ENCODE results near the gene ZNF71.
A peak's percentile ranks its signal among the peaks of the same experiment; 100 is the strongest.

The ZNF71 gene

DNA sequence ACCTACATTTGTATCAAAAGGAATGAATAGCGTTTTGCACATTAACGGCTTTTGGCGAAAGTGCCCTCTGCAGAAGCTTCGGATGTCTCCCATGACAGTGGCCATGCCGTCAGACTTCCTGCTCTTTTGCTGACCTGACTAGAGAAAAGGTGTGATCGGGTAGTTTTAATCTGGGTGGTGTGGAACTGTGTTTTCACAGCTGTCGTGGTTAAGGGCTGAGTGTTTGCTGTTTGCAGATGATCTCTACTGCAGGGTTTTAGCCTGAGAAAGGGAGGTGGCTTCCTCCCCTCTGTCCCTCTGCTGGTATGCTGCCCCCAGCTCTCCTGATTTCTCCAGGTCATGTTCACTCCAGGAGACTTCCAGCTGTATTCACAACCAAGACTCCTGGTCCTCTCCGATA is 22.4 kb downstream of the ZNF71 start:
- H3K4me1 ChIP-seq (ENCODE audit: control insufficient read depth in 1 of 2, insufficient read depth in 2 of 2, low read length in 2 of 2) = no peaks in the 10 kb centered on the region
- H3K9me3 ChIP-seq (ENCODE audit: control insufficient read depth in 1 of 2, low read length in 2 of 2) = peaks cover 76 to 89% of the 10 kb centered on the region in 2 donors
- H3K4me3 ChIP-seq (ENCODE audit: low read depth in 1 of 2, low read length in 2 of 2) = no peak overlapping the region
- peaks cover 36 to 38% of the 10 kb centered on the region in 2 donors for H3K36me3 ChIP-seq (ENCODE audit: control insufficient read depth in 1 of 2, insufficient read depth in 2 of 2, low read length in 2 of 2)
- H3K27ac ChIP-seq (ENCODE audit: low read depth, low read length) = no peak overlapping the region
- no peaks in the 10 kb centered on the region for H3K27me3 ChIP-seq (ENCODE audit: control insufficient read depth in 1 of 2, insufficient read depth in 2 of 2, low read length in 2 of 2)
- H3K9ac ChIP-seq (ENCODE audit: low read depth in 1 of 2, low read length in 2 of 2) = no peak overlapping the region

DNA sequence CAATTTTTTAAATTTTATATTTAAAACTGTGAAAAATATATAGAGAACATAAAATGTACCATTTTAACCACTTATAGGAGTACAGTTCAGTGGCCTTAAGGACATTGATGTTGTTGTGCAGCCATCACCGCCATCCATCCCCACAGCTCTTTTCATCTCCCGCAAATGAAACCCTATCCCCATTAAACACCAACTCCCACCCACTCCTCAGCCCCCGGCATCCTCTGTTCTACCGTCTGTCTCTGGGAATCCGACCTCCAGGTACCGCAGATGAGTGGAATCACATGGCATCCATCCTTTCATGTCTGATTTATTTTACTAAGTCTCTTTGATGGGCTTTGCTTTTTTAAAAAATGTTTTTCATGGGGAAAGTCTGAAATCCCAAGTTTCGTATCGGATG is 24.0 kb downstream of the ZNF71 start:
- H3K4me3 ChIP-seq (ENCODE audit: low read depth in 1 of 2, low read length in 2 of 2) = no peak overlapping the region
- no peaks in the 10 kb centered on the region for H3K4me1 ChIP-seq (ENCODE audit: control insufficient read depth in 1 of 2, insufficient read depth in 2 of 2, low read length in 2 of 2)
- no peaks in the 10 kb centered on the region for H3K27me3 ChIP-seq (ENCODE audit: control insufficient read depth in 1 of 2, insufficient read depth in 2 of 2, low read length in 2 of 2)
- H3K9ac ChIP-seq (ENCODE audit: low read depth in 1 of 2, low read length in 2 of 2) = no peak overlapping the region
- peaks cover 35 to 42% of the 10 kb centered on the region in 2 donors for H3K36me3 ChIP-seq (ENCODE audit: control insufficient read depth in 1 of 2, insufficient read depth in 2 of 2, low read length in 2 of 2)
- H3K9me3 ChIP-seq (ENCODE audit: control insufficient read depth in 1 of 2, low read length in 2 of 2) = peaks cover 79 to 87% of the 10 kb centered on the region in 2 donors
- H3K27ac ChIP-seq (ENCODE audit: low read depth, low read length) = no peak overlapping the region

DNA sequence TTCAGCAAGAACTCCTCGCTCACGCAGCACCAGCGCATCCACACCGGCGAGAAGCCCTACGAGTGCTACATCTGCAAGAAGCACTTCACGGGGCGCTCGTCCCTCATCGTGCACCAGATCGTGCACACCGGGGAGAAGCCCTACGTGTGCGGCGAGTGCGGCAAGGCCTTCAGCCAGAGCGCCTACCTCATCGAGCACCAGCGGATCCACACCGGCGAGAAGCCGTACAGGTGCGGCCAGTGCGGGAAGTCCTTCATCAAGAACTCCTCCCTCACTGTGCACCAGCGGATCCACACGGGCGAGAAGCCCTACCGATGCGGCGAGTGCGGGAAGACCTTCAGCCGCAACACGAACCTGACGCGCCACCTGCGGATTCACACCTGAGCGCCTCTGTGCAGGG is 27.3 kb downstream of the ZNF71 start:
- H3K4me3 ChIP-seq (ENCODE audit: low read depth in 1 of 2, low read length in 2 of 2) = peak overlapping the region in 1 of 2 donors; percentile 28
- no peak overlapping the region for H3K27ac ChIP-seq (ENCODE audit: low read depth, low read length)
- H3K27me3 ChIP-seq (ENCODE audit: control insufficient read depth in 1 of 2, insufficient read depth in 2 of 2, low read length in 2 of 2) = no peaks in the 10 kb centered on the region
- peaks cover 31 to 42% of the 10 kb centered on the region in 2 donors for H3K36me3 ChIP-seq (ENCODE audit: control insufficient read depth in 1 of 2, insufficient read depth in 2 of 2, low read length in 2 of 2)
- H3K9ac ChIP-seq (ENCODE audit: low read depth in 1 of 2, low read length in 2 of 2) = no peak overlapping the region
- H3K4me1 ChIP-seq (ENCODE audit: control insufficient read depth in 1 of 2, insufficient read depth in 2 of 2, low read length in 2 of 2) = no peaks in the 10 kb centered on the region
- peaks cover 78 to 83% of the 10 kb centered on the region in 2 donors for H3K9me3 ChIP-seq (ENCODE audit: control insufficient read depth in 1 of 2, low read length in 2 of 2)

DNA sequence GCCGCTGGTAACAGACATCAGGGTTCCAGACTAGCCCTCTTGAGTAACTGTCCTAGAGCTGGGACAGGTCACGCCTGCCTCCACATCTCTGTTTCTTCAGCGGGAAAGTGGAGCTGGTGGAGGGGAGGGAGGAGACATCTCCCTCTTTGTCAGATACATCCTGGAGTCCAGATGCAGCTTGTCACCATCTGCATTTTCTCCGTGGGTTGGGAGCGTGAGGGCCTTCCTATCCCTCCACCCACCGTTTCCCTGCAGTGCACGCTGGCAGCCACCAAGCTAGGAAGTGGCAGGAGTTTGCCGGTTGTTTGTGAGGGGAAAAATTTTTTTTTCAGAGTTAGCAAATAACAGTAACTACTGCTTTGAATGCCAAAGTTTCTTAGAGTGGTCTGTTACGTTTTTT is 27.9 kb downstream of the ZNF71 start:
- Histone ChIP-seq H3K27ac (ENCODE audit: low read depth, low read length) (no peak overlapping the region), H3K27me3 (ENCODE audit: control insufficient read depth in 1 of 2, insufficient read depth in 2 of 2, low read length in 2 of 2) (no peaks in the 10 kb centered on the region), H3K36me3 (ENCODE audit: control insufficient read depth in 1 of 2, insufficient read depth in 2 of 2, low read length in 2 of 2) (peaks cover 25 to 36% of the 10 kb centered on the region in 2 donors), H3K9me3 (ENCODE audit: control insufficient read depth in 1 of 2, low read length in 2 of 2) (peaks cover 77 to 82% of the 10 kb centered on the region in 2 donors), H3K4me1 (ENCODE audit: control insufficient read depth in 1 of 2, insufficient read depth in 2 of 2, low read length in 2 of 2) (no peaks in the 10 kb centered on the region), H3K9ac (ENCODE audit: low read depth in 1 of 2, low read length in 2 of 2) (no peak overlapping the region), H3K4me3 (ENCODE audit: low read depth in 1 of 2, low read length in 2 of 2) (no peak overlapping the region)

DNA sequence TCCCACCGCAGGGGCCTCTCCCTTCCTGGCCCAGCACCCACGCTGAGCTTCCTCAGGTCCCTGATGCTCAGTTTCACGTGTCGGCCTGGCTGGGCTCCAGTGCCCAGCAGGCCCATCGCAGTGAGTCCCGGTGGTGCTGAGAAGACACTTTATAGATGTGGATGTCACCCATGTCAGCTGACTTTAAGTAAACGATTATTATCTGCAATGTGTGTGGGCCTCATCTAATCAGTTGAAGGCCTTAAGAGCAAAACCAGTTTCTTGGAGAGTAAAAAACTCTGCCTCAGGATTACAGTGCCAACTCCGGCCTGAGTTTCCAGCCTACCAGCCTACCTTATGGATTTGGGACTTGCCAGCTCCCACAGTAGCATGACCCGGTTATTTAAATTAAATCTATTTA is 30.6 kb downstream of the ZNF71 start:
- Histone ChIP-seq H3K9ac (ENCODE audit: low read depth in 1 of 2, low read length in 2 of 2) (no peak overlapping the region), H3K9me3 (ENCODE audit: control insufficient read depth in 1 of 2, low read length in 2 of 2) (peaks cover 77 to 79% of the 10 kb centered on the region in 2 donors), H3K36me3 (ENCODE audit: control insufficient read depth in 1 of 2, insufficient read depth in 2 of 2, low read length in 2 of 2) (peaks cover 21 to 32% of the 10 kb centered on the region in 2 donors), H3K4me1 (ENCODE audit: control insufficient read depth in 1 of 2, insufficient read depth in 2 of 2, low read length in 2 of 2) (no peaks in the 10 kb centered on the region), H3K4me3 (ENCODE audit: low read depth in 1 of 2, low read length in 2 of 2) (peak overlapping the region in 1 of 2 donors; percentile 21), H3K27me3 (ENCODE audit: control insufficient read depth in 1 of 2, insufficient read depth in 2 of 2, low read length in 2 of 2) (no peaks in the 10 kb centered on the region), H3K27ac (ENCODE audit: low read depth, low read length) (no peak overlapping the region)

DNA sequence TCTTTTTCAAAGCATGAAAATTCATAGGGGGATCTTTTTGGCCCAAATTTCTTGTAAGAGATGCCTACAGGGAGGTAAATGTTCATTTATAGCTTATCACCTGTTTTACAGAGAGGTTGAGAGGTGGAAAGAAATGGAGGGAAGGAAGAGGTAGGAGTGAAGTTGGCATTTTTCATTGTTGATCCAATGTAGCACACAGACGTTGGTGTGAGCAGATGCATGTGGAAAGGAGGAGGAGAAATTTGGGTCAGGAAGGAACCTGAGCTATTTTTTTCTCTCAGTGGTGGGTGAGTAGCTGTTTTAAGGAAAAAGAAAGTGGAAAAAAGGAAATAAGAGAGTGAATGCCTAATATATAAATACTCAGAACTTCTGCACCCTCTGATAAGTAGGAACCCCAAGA is 37.9 kb downstream of the ZNF71 start:
- no peaks in the 10 kb centered on the region for H3K36me3 ChIP-seq (ENCODE audit: control insufficient read depth in 1 of 2, insufficient read depth in 2 of 2, low read length in 2 of 2)
- H3K4me3 ChIP-seq (ENCODE audit: low read depth in 1 of 2, low read length in 2 of 2) = no peak overlapping the region
- no peaks in the 10 kb centered on the region for H3K27me3 ChIP-seq (ENCODE audit: control insufficient read depth in 1 of 2, insufficient read depth in 2 of 2, low read length in 2 of 2)
- H3K9ac ChIP-seq (ENCODE audit: low read depth in 1 of 2, low read length in 2 of 2) = no peak overlapping the region
- H3K9me3 ChIP-seq (ENCODE audit: control insufficient read depth in 1 of 2, low read length in 2 of 2) = peaks cover 62 to 63% of the 10 kb centered on the region in 2 donors
- no peaks in the 10 kb centered on the region for H3K4me1 ChIP-seq (ENCODE audit: control insufficient read depth in 1 of 2, insufficient read depth in 2 of 2, low read length in 2 of 2)
- H3K27ac ChIP-seq (ENCODE audit: low read depth, low read length) = no peak overlapping the region

DNA sequence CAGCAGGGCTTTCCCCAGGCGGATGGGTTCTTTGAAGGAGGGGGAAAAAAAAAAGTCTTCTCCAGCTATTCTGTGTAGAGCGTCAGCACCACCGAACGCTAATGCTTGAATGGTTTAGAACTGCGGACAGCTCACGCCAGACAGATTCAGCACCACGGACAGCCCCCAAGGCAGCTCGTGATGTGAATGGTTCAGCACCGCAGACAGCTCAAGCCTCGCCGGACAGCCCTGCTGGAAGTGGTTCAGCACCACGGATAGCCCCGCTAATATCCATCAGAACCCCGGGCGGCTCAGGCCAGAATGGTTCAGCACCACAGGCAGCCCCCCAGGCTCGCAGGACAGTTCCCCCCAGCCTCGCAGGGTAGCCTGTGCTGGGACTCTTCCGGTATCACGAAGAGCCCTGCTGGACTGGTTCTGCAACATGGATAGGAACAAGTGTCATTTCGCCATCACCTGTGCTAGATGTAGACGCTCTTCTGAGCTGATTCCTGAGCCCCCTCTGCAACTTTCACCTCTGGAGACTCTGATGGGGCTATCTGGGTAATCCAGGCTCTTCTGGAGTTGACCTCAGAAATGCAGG is 43.0 kb downstream of the ZNF71 start:
- H3K27ac ChIP-seq (ENCODE audit: low read depth, low read length) = no peak overlapping the region
- peaks cover 43 to 46% of the 10 kb centered on the region in 2 donors for H3K9me3 ChIP-seq (ENCODE audit: control insufficient read depth in 1 of 2, low read length in 2 of 2)
- H3K4me3 ChIP-seq (ENCODE audit: low read depth in 1 of 2, low read length in 2 of 2) = no peak overlapping the region
- no peaks in the 10 kb centered on the region for H3K4me1 ChIP-seq (ENCODE audit: control insufficient read depth in 1 of 2, insufficient read depth in 2 of 2, low read length in 2 of 2)
- no peaks in the 10 kb centered on the region for H3K36me3 ChIP-seq (ENCODE audit: control insufficient read depth in 1 of 2, insufficient read depth in 2 of 2, low read length in 2 of 2)
- H3K27me3 ChIP-seq (ENCODE audit: control insufficient read depth in 1 of 2, insufficient read depth in 2 of 2, low read length in 2 of 2) = no peaks in the 10 kb centered on the region
- no peak overlapping the region for H3K9ac ChIP-seq (ENCODE audit: low read depth in 1 of 2, low read length in 2 of 2)

DNA sequence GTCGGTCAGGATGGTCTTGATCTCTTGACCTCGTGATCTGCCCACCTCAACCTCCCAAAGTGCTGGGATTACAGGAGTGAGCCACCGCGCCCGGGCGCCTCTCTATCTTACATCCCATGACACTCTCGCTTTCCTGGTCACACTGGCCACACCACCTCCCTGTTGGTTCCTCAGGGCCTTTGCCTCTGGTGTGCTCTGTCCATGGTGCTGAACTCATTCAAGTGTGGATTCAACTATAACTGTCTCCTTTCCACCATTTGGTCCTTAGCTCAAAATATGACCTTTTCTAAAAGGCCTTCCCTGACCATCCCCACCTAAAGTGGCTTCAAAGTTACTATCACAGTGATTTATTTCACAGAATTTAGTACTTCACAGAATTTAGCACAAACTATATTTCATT is 44.1 kb downstream of the ZNF71 start:
- Histone ChIP-seq H3K4me1 (ENCODE audit: control insufficient read depth in 1 of 2, insufficient read depth in 2 of 2, low read length in 2 of 2) (no peaks in the 10 kb centered on the region), H3K27me3 (ENCODE audit: control insufficient read depth in 1 of 2, insufficient read depth in 2 of 2, low read length in 2 of 2) (no peaks in the 10 kb centered on the region), H3K36me3 (ENCODE audit: control insufficient read depth in 1 of 2, insufficient read depth in 2 of 2, low read length in 2 of 2) (no peaks in the 10 kb centered on the region), H3K9me3 (ENCODE audit: control insufficient read depth in 1 of 2, low read length in 2 of 2) (peaks cover 35 to 41% of the 10 kb centered on the region in 2 donors), H3K27ac (ENCODE audit: low read depth, low read length) (no peak overlapping the region), H3K9ac (ENCODE audit: low read depth in 1 of 2, low read length in 2 of 2) (no peak overlapping the region), H3K4me3 (ENCODE audit: low read depth in 1 of 2, low read length in 2 of 2) (no peak overlapping the region)

DNA sequence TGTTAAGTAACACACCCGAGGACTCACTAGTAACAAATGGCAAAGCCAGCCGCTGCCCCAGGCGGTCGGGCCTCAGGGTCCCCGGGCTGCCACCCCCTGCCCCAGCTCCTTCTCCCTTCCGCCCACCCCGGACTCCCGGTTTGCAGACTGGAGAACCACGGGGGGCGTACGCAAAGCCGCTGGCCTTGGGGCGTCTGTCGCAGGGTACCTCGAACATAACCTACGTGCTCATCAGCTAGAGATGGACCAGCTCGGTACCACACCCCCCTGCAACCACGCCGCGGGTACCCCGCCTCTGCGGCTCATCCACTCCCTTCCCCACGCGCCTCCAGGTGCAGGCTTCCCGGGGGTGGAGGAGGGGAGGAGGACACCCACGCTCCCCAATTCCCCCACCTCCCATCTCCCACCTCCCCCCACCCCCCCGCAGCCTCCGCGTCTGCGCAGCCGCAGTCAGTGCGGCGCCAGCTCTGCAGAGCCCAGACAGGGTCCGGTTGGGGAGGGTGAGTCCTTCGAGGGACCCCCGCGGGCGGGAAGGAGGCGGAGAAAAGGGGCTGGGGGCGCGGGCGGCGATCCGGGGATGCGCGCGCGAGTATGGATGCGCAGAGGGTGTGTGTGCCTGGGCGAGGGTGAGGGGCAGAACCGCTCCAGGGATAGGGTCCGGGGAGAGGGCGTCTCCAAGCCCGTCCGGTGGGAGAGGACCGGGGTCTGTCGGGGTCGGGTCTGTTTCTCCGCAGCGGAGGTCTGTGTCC is 47.8 kb downstream of the ZNF71 start, which contains the start of gene SMIM17:
Gene SMIM17 (plus strand): TSS at position 449 of the 749 bp plus-strand sequence. CDS start 2,509 bp downstream, outside the sequence.
- Histone ChIP-seq H3K4me1 (ENCODE audit: control insufficient read depth in 1 of 2, insufficient read depth in 2 of 2, low read length in 2 of 2) (no peaks in the 10 kb centered on the region), H3K9me3 (ENCODE audit: control insufficient read depth in 1 of 2, low read length in 2 of 2) (peaks cover 39 to 45% of the 10 kb centered on the region in 2 donors), H3K9ac (ENCODE audit: low read depth in 1 of 2, low read length in 2 of 2) (no peak within 1 kb of the TSS), H3K27me3 (ENCODE audit: control insufficient read depth in 1 of 2, insufficient read depth in 2 of 2, low read length in 2 of 2) (no peaks in the 10 kb centered on the region), H3K36me3 (ENCODE audit: control insufficient read depth in 1 of 2, insufficient read depth in 2 of 2, low read length in 2 of 2) (no peaks in the 10 kb centered on the region), H3K4me3 (ENCODE audit: low read depth in 1 of 2, low read length in 2 of 2) (no peak within 1 kb of the TSS), H3K27ac (ENCODE audit: low read depth, low read length) (no peak within 1 kb of the TSS)

DNA sequence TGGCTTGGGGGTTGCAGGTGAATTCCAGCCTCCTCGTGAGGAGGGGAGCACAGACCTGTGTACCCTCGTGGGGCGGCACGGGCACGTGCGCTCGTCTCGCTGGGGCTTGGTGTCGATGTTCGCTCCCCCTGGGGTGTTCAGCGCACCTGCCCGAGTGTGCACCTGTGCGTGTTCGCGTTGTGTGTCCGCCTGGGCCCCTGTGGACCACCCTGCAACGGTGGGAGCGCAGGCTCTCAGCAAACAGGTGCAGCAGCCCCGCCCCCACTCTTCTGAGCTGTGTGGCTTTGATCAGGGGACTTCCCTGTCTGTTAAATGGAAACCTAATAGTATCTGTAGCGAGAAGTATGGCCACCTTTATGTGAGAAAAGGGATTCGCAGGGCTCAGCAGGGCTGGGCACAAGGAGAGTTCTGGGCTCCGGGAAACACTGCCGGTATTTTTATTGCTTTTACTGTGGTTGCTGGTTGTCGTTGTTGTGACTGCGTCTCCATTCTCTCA is 48.4 kb downstream of the ZNF71 start:
- Histone ChIP-seq H3K4me1 (ENCODE audit: control insufficient read depth in 1 of 2, insufficient read depth in 2 of 2, low read length in 2 of 2) (no peaks in the 10 kb centered on the region), H3K9me3 (ENCODE audit: control insufficient read depth in 1 of 2, low read length in 2 of 2) (peaks cover 45 to 46% of the 10 kb centered on the region in 2 donors), H3K4me3 (ENCODE audit: low read depth in 1 of 2, low read length in 2 of 2) (no peak overlapping the region), H3K27ac (ENCODE audit: low read depth, low read length) (no peak overlapping the region), H3K27me3 (ENCODE audit: control insufficient read depth in 1 of 2, insufficient read depth in 2 of 2, low read length in 2 of 2) (no peaks in the 10 kb centered on the region), H3K9ac (ENCODE audit: low read depth in 1 of 2, low read length in 2 of 2) (no peak overlapping the region), H3K36me3 (ENCODE audit: control insufficient read depth in 1 of 2, insufficient read depth in 2 of 2, low read length in 2 of 2) (no peaks in the 10 kb centered on the region)

Data from duodenal mucosa (tissue), 2 donors.